Measurements from ENCODE around the gene ZNF335. TPM values are rescaled to one million over a fixed set of nuclear protein-coding genes. Genes with fewer than 3 reads are reported as not detected.

ZNF335 gene
- total RNA-seq, 1 donor from 2014 or later: 28.5 TPM

GRCh38 chr20:45944965-45945677 lies 26.9 kb downstream of the ZNF335 start:
- Mint-ChIP-seq H3K9me3 (ENCODE audit: low read depth) (no peaks in the 10 kb centered on the region), H3K27me3 (no peaks in the 10 kb centered on the region), H3K36me3 (ENCODE audit: insufficient read depth) (peaks cover 9% of the 10 kb centered on the region), H3K27ac (no peak overlapping the region), H3K4me3 (ENCODE audit: low read depth) (no peak overlapping the region), H3K4me1 (ENCODE audit: low read depth) (no peaks in the 10 kb centered on the region)
- no peak for TF ChIP-seq CTCF (IDR thresholded peaks at IDR 0.05; ENCODE audit: unreplicated experiment)
- no peak for DNase-seq (ENCODE audit: low spot score, unreplicated experiment)

GRCh38 chr20:45944151-45944964 lies 27.6 kb downstream of the ZNF335 start:
- no peaks in the 10 kb centered on the region for H3K27me3 Mint-ChIP-seq
- no peak for DNase-seq (ENCODE audit: low spot score, unreplicated experiment)
- no peak overlapping the region for H3K27ac Mint-ChIP-seq
- no peaks in the 10 kb centered on the region for H3K4me1 Mint-ChIP-seq (ENCODE audit: low read depth)
- no peaks in the 10 kb centered on the region for H3K9me3 Mint-ChIP-seq (ENCODE audit: low read depth)
- peaks cover 14% of the 10 kb centered on the region for H3K36me3 Mint-ChIP-seq (ENCODE audit: insufficient read depth)
- TF ChIP-seq CTCF (IDR thresholded peaks at IDR 0.05; ENCODE audit: unreplicated experiment): no peak
- no peak overlapping the region for H3K4me3 Mint-ChIP-seq (ENCODE audit: low read depth)

- H3K27ac Mint-ChIP-seq: no peak overlapping the region
- H3K4me3 Mint-ChIP-seq (ENCODE audit: low read depth): no peak overlapping the region
- H3K36me3 Mint-ChIP-seq (ENCODE audit: insufficient read depth): peaks cover 14% of the 10 kb centered on the region
- H3K9me3 Mint-ChIP-seq (ENCODE audit: low read depth): no peaks in the 10 kb centered on the region
- no peaks in the 10 kb centered on the region for H3K4me1 Mint-ChIP-seq (ENCODE audit: low read depth)
- TF ChIP-seq CTCF (IDR thresholded peaks at IDR 0.05; ENCODE audit: unreplicated experiment): no peak
- no peaks in the 10 kb centered on the region for H3K27me3 Mint-ChIP-seq
- DNase-seq (ENCODE audit: low spot score, unreplicated experiment): no peak
Observed at GRCh38 chr20:45943613-45944012, 28.4 kb downstream of the ZNF335 start.

GRCh38 chr20:45940469-45940868 lies 31.5 kb downstream of the ZNF335 start:
- H3K36me3 Mint-ChIP-seq (ENCODE audit: insufficient read depth): peaks cover 21% of the 10 kb centered on the region

More at GRCh38 chr20:45940469-45940868, 31.5 kb downstream of the ZNF335 start:
- no peak for DNase-seq (ENCODE audit: low spot score, unreplicated experiment)
- no peak for TF ChIP-seq CTCF (IDR thresholded peaks at IDR 0.05; ENCODE audit: unreplicated experiment)
- no peak overlapping the region for H3K4me3 Mint-ChIP-seq (ENCODE audit: low read depth)
- no peaks in the 10 kb centered on the region for H3K27me3 Mint-ChIP-seq
- H3K9me3 Mint-ChIP-seq (ENCODE audit: low read depth): no peaks in the 10 kb centered on the region
- peaks cover 3% of the 10 kb centered on the region for H3K4me1 Mint-ChIP-seq (ENCODE audit: low read depth)
- no peak overlapping the region for H3K27ac Mint-ChIP-seq

Data from progenitor cell of endocrine pancreas (in vitro differentiated cells).